Right lobe of liver (tissue), 6 donors: Measurements from ENCODE around the gene HAVCR2. TPM values are rescaled to one million over a fixed set of nuclear protein-coding genes. Genes with fewer than 3 reads are reported as not detected.

Experiments
- ATAC-seq, 4 donors: fragments of 200-7000 bp; cut with Tn5 transposase; one replicate each; pipeline ENCODE4 v1.9.1; 2020; ENCODE audit warnings: mild to moderate bottlenecking in 4 of 4, moderate library complexity in 4 of 4
- DNase-seq, 3 donors: peaks; one replicate each; pipeline ENCODE4 v3.0.0-alpha.2; 2020
- H3K27ac ChIP-seq, 3 donors: fragments of 200-600 bp; one replicate each; pipeline ENCODE4 v1.8.0; 2022
- H3K27me3 ChIP-seq, 2 donors: fragments of 200-600 bp; one replicate each; pipeline ENCODE4 v1.8.0; 2022
- H3K36me3 ChIP-seq, 4 donors: fragments of 200-600 bp; sonication (generic) in 1 of 4; one replicate each; pipeline versions ENCODE4 v1.5.1 to v1.8.0; 2017 to 2022; ENCODE audit warnings: control low read depth in 1 of 4
- H3K4me1 ChIP-seq, 4 donors: fragments of 200-600 bp; sonication (generic) in 1 of 4; one replicate each; pipeline versions ENCODE4 v1.5.1 to v1.8.0; 2017 to 2022; ENCODE audit warnings: control low read depth in 1 of 4
- H3K4me3 ChIP-seq, 3 donors: fragments of 200-600 bp; one replicate each; pipeline ENCODE4 v1.8.0; 2022
- H3K9me3 ChIP-seq, 4 donors: fragments of 200-600 bp; sonication (generic) in 1 of 4; one replicate each; pipeline versions ENCODE4 v1.5.1 to v1.8.0; 2017 to 2022; ENCODE audit warnings: control low read depth in 1 of 4
- CTCF ChIP-seq, 4 donors: fragments of 200-600 bp in 3 of 4; fragments of 450-650 bp in 1 of 4; IDR thresholded peaks; one replicate each; pipeline versions ENCODE4 v1.5.1 to v1.8.0; 2016 to 2022; ENCODE audit warnings: antibody characterized with exemption in 4 of 4, mild to moderate bottlenecking in 2 of 4
- POLR2A ChIP-seq: fragments of 450-650 bp; IDR thresholded peaks from one replicate; pipeline ENCODE4 v1.6.1; 2017; ENCODE audit warnings: antibody characterized with exemption, mild to moderate bottlenecking
- WGBS: methylation state at CpG from one replicate; pipeline ENCODE4 v1.1.6; 2018; ENCODE audit warnings: low coverage, low lambda C conversion rate; ENCODE audit not compliant: insufficient coverage; ENCODE audit errors: missing lambda C conversion rate; 5-methylcytosine and 5-hydroxymethylcytosine counted together
- intact Hi-C, 2 donors: fragments of 100-400 bp; cut with DNase I; formaldehyde crosslinking; loops; one replicate each; pipeline versions ENCODE4 v1.11.2 to v1.14.1; 2022
- long read RNA-seq: library from polyadenylated mRNA; unstranded; transcript quantifications from one replicate; pipeline ENCODE4 v2.0.0, GENCODE V29; 2019
- total RNA-seq, 6 experiments: library from RNA; depleted of rRNA in 2 of 6; stranded (reverse); fragments of >200 nt in 2 of 6; fragmentation: NEBNext Ultra II Directional in 3 of 6; extraction: Animal tissue kit (Norgen Biotek cat#: 25700) in 3 of 6; gene quantifications; one replicate each; pipeline versions ENCODE4 v1.1.0 to v1.2.4, GENCODE V29; 2016 to 2023
- donor health status: DM: no; HTN: yes; CAD: no.
- donor health status: DM: no; HTN: no; CAD: no.
- donor health status: DM: no; HTN: no; CAD: no.
- donor health status: DM: no; HTN: yes; CAD: no.
- donor health status: DM: no; HTN: yes; CAD: no.

HAVCR2 gene
- 1 to 10 TPM; 2.6 to 9.4 (median 3.3) TPM for total RNA-seq
- long read RNA-seq, result 0 reads

DNA sequence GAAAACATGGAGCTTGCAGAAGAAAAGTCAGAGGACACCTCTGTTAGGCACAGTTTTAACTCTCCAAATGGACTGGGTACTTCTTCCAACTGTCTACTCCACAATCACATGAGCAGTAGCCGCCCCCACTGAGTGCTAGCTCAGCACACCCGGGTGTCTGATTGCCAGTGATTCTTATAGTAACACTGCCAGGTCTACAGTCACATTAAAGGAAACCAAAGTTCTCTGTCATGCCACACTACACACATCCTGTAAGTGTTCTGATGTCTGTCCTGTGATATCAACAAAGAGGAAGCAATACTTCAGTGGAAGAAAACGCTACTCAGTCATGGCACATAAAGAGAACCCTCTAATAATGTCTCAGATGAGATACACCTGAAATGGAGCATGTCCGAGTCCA lies at the start of gene HAVCR2:
TSS of gene HAVCR2 (minus strand) at position 69 of the 400 bp plus-strand sequence. CDS start at position 8, 61 bp downstream.
- H3K9me3 ChIP-seq, result no peaks in the 10 kb centered on the region
- DNase-seq (peak in 2 of 3 donors; percentile 31 to 58), ATAC-seq (peak; percentile 65 to 74 (median 72))
- WGBS, result 61% methylated on average over 2 of the region's 4 CpGs
- intact Hi-C loops, result no loop called here
- no peaks in the 10 kb centered on the region for H3K27me3 ChIP-seq
- H3K36me3 ChIP-seq, result no peaks in the 10 kb centered on the region
- H3K4me1 ChIP-seq, result no peaks in the 10 kb centered on the region
- TF ChIP-seq CTCF (IDR thresholded peaks at IDR 0.05) (no peak), POLR2A (peak; percentile 61)
- H3K27ac ChIP-seq, result peak within 1 kb of the TSS; percentile 21 to 48 (median 39)
- peak within 1 kb of the TSS in 1 of 3 donors; percentile 24 for H3K4me3 ChIP-seq

- no peaks in the 10 kb centered on the region for H3K36me3 ChIP-seq
- no peak overlapping the region for H3K4me3 ChIP-seq
- DNase-seq (no peak), ATAC-seq (no peak)
- TF ChIP-seq CTCF (IDR thresholded peaks at IDR 0.05) (no peak), POLR2A (no peak)
- H3K27ac ChIP-seq, result no peak overlapping the region
- no peaks in the 10 kb centered on the region for H3K4me1 ChIP-seq
- H3K27me3 ChIP-seq, result no peaks in the 10 kb centered on the region
- H3K9me3 ChIP-seq, result no peaks in the 10 kb centered on the region
- 17% methylated on average over 1 of the region's 1 CpG for WGBS
- intact Hi-C loops, result no loop called here
These were observed 48.5 kb upstream of the HAVCR2 start for GRCh38 chr5:157157293-157157891.

GRCh38 chr5:157155297-157155696 lies 46.5 kb upstream of the HAVCR2 start:
- DNase-seq (no peak), ATAC-seq (no peak)
- WGBS, result 63% methylated on average over 3 of the region's 3 CpGs
- Histone ChIP-seq H3K27me3 (no peaks in the 10 kb centered on the region), H3K4me3 (no peak overlapping the region), H3K9me3 (no peaks in the 10 kb centered on the region), H3K27ac (no peak overlapping the region), H3K4me1 (no peaks in the 10 kb centered on the region), H3K36me3 (no peaks in the 10 kb centered on the region)
- intact Hi-C loops, result no loop called here
- TF ChIP-seq CTCF (IDR thresholded peaks at IDR 0.05) (no peak), POLR2A (no peak)

DNA sequence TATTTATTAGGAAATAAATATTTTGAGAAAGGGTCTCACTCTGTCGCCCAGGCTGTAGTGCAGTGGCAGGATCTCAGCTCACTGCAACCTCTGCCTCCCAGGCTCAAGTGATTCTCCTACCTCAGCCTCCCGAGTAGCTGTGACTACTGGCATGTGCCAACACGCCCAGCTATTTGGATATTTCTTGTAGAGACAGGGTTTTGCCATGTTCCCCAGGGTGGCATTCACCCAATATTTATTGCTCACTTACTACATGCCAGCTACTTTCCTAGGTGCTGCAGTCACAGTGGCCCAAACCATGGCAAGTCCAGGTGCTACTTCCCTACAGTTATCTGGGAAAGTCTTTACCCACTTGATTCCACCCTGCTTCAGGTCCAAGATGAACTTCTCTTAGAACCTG lies 42.2 kb upstream of the HAVCR2 start:
- Histone ChIP-seq H3K9me3 (no peaks in the 10 kb centered on the region), H3K4me3 (no peak overlapping the region), H3K36me3 (no peaks in the 10 kb centered on the region), H3K27me3 (no peaks in the 10 kb centered on the region), H3K4me1 (no peaks in the 10 kb centered on the region), H3K27ac (no peak overlapping the region)
- intact Hi-C loops, result no loop called here
- ATAC-seq (no peak), DNase-seq (no peak)
- WGBS, result 83% methylated on average over 3 of the region's 3 CpGs
- TF ChIP-seq POLR2A (no peak), CTCF (IDR thresholded peaks at IDR 0.05) (no peak)
